CD4-positive, alpha-beta T cell treated with Interleukin-6 for 4 hours (primary cell): ENCODE results near the gene ZBTB21.

ENCODE experiments used
- DNase-seq: peaks from one replicate; pipeline ENCODE4 v3.0.0-alpha.2; 2020; ENCODE audit warnings: mixed read lengths

ZBTB21 gene

GRCh38 chr21:42039470-42039901 is 29.3 kb upstream of the ZBTB21 start:
- no peak for DNase-seq

- DNase-seq: no peak
Observed at GRCh38 chr21:42038826-42039425, 28.8 kb upstream of the ZBTB21 start.

GRCh38 chr21:42038393-42038792 is 28.2 kb upstream of the ZBTB21 start:
- no peak for DNase-seq

- DNase-seq: no peak
Observed at GRCh38 chr21:42037943-42038342, 27.8 kb upstream of the ZBTB21 start.

- no peak for DNase-seq
Observed at GRCh38 chr21:42037516-42037915, 27.4 kb upstream of the ZBTB21 start.

GRCh38 chr21:42036313-42036712 is 26.2 kb upstream of the ZBTB21 start:
- DNase-seq: no peak

GRCh38 chr21:42032968-42033367 is 22.8 kb upstream of the ZBTB21 start:
- DNase-seq: no peak

- DNase-seq: no peak
Observed at GRCh38 chr21:42032266-42032665, 22.1 kb upstream of the ZBTB21 start.

- DNase-seq: no peak
Observed at GRCh38 chr21:42031816-42032215, 21.7 kb upstream of the ZBTB21 start.

GRCh38 chr21:42031241-42031640 is 21.1 kb upstream of the ZBTB21 start:
- DNase-seq: no peak

- DNase-seq: no peak
Observed at GRCh38 chr21:42030311-42030710, 20.2 kb upstream of the ZBTB21 start.

- no peak for DNase-seq
Observed at GRCh38 chr21:42028766-42029425, 18.7 kb upstream of the ZBTB21 start.

GRCh38 chr21:42027822-42028765 is 17.9 kb upstream of the ZBTB21 start:
- DNase-seq: no peak

GRCh38 chr21:42027085-42027821 is 17.1 kb upstream of the ZBTB21 start:
- DNase-seq: no peak

GRCh38 chr21:42026082-42026435 is 15.9 kb upstream of the ZBTB21 start:
- no peak for DNase-seq

GRCh38 chr21:42025376-42026081 is 15.4 kb upstream of the ZBTB21 start:
- DNase-seq: no peak

GRCh38 chr21:42022906-42023305 is 12.7 kb upstream of the ZBTB21 start:
- DNase-seq: no peak

GRCh38 chr21:42022091-42022430 is 11.9 kb upstream of the ZBTB21 start:
- no peak for DNase-seq

GRCh38 chr21:42021371-42022090 is 11.4 kb upstream of the ZBTB21 start:
- DNase-seq: no peak

GRCh38 chr21:42019706-42020105 is 9.5 kb upstream of the ZBTB21 start:
- no peak for DNase-seq

GRCh38 chr21:42019101-42019605 is 9.0 kb upstream of the ZBTB21 start:
- no peak for DNase-seq

GRCh38 chr21:42017022-42017421 is 6.9 kb upstream of the ZBTB21 start:
- DNase-seq: no peak
